Measurements from ENCODE around the gene ABCA13.

ABCA13 gene

DNA sequence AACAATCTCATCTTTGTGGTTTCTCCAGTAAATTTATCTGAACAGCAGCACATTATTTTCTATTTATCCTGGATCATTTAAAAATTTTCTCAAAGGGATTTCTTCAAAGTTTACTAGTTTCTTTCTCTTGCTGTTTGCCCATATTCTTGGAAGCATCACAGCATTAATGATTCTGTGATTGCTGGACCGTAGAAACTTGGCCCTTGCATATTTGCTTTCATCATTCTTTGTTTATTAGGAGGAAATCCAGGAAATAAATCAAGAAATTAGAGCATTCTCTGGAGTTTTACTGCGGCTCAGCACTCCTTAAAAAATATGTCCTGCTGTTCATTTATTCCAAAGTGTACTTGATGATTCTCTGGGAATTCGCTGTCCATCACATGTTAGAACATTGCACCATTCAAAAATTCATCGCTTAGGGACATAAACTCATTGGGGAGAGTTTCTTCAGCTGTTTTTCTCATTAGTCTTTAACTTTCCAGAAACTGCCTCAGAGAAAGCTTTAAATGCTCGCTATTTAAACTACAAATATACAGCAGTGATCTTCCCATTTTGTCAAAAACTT, 489.1 kb downstream of the ABCA13 start:
- Histone ChIP-seq H4K20me1 (ENCODE audit: insufficient read depth, low read length, poor library complexity, severe bottlenecking) (no peaks in the 10 kb centered on the region), H3K9me3 (ENCODE audit: insufficient read depth, low read depth, low read length) (0 out of 2 replicates have a peak, but pooled peaks cover 3% of the 10 kb centered on the region), H3K79me2 (ENCODE audit: insufficient read depth, low read length) (no peaks in the 10 kb centered on the region), H3K4me1 (ENCODE audit: insufficient read depth, low read length, poor library complexity, severe bottlenecking) (no peaks in the 10 kb centered on the region), H3K4me3 (ENCODE audit: low read length, poor library complexity, severe bottlenecking) (no peak overlapping the region), H3K9ac (ENCODE audit: low read depth, low read length, poor library complexity, severe bottlenecking) (no peak overlapping the region), H3F3A (ENCODE audit: low read depth) (no peaks in the 10 kb centered on the region), H3K9me2 (replicated peaks; ENCODE audit: low read depth, low read length) (no peaks in the 10 kb centered on the region), H2AFZ (ENCODE audit: low read length) (no peak overlapping the region), H3K4me2 (ENCODE audit: low read depth, low read length, poor library complexity, severe bottlenecking) (no peak overlapping the region), H3K27me3 (ENCODE audit: insufficient read depth, low read length, poor library complexity, severe bottlenecking) (no peaks in the 10 kb centered on the region), H3K36me3 (ENCODE audit: insufficient read depth, low read length) (no peaks in the 10 kb centered on the region)
- TF ChIP-seq, protein P1, sequence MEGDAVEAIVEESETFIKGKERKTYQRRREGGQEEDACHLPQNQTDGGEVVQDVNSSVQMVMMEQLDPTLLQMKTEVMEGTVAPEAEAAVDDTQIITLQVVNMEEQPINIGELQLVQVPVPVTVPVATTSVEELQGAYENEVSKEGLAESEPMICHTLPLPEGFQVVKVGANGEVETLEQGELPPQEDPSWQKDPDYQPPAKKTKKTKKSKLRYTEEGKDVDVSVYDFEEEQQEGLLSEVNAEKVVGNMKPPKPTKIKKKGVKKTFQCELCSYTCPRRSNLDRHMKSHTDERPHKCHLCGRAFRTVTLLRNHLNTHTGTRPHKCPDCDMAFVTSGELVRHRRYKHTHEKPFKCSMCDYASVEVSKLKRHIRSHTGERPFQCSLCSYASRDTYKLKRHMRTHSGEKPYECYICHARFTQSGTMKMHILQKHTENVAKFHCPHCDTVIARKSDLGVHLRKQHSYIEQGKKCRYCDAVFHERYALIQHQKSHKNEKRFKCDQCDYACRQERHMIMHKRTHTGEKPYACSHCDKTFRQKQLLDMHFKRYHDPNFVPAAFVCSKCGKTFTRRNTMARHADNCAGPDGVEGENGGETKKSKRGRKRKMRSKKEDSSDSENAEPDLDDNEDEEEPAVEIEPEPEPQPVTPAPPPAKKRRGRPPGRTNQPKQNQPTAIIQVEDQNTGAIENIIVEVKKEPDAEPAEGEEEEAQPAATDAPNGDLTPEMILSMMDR (conservative IDR thresholded peaks at IDR 0.05; ENCODE audit: low read length) = no peak
- TF ChIP-seq EZH2phosphoT487 (IDR thresholded peaks at IDR 0.05; ENCODE audit: borderline replicate concordance) = no peak

DNA sequence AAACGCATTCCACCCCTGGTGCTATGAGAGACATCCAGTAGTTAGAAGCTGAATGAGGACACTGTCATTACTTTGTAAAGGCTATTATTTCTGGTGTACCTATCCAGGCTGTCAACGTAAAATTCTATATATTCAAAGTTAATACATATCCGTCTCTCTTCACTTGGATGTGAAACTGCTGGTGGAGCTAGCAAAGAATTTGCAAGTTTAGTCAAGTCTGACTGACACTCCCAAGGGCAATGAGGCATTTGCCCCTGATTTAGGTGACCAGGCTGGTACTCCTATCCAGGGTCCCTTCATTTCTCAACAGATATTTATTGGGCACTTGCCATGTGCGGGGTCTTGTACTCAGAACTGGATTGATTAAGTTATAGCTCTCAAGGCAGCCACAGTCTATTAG, 493.0 kb downstream of the ABCA13 start:
- TF ChIP-seq, protein P1 (conservative IDR thresholded peaks at IDR 0.05; ENCODE audit: low read length) = no peak
- TF ChIP-seq EZH2phosphoT487 (IDR thresholded peaks at IDR 0.05; ENCODE audit: borderline replicate concordance) = no peak
- Histone ChIP-seq H3K9me3 (ENCODE audit: insufficient read depth, low read depth, low read length) (0 out of 2 replicates have a peak, but pooled peaks cover 3% of the 10 kb centered on the region), H3K36me3 (ENCODE audit: insufficient read depth, low read length) (no peaks in the 10 kb centered on the region), H3K9ac (ENCODE audit: low read depth, low read length, poor library complexity, severe bottlenecking) (no peak overlapping the region), H3K27me3 (ENCODE audit: insufficient read depth, low read length, poor library complexity, severe bottlenecking) (no peaks in the 10 kb centered on the region), H4K20me1 (ENCODE audit: insufficient read depth, low read length, poor library complexity, severe bottlenecking) (no peaks in the 10 kb centered on the region), H3K9me2 (replicated peaks; ENCODE audit: low read depth, low read length) (no peaks in the 10 kb centered on the region), H3F3A (ENCODE audit: low read depth) (no peaks in the 10 kb centered on the region), H3K4me1 (ENCODE audit: insufficient read depth, low read length, poor library complexity, severe bottlenecking) (no peaks in the 10 kb centered on the region), H3K79me2 (ENCODE audit: insufficient read depth, low read length) (no peaks in the 10 kb centered on the region), H3K4me2 (ENCODE audit: low read depth, low read length, poor library complexity, severe bottlenecking) (no peak overlapping the region), H3K4me3 (ENCODE audit: low read length, poor library complexity, severe bottlenecking) (no peak overlapping the region), H2AFZ (ENCODE audit: low read length) (no peak overlapping the region)

DNA sequence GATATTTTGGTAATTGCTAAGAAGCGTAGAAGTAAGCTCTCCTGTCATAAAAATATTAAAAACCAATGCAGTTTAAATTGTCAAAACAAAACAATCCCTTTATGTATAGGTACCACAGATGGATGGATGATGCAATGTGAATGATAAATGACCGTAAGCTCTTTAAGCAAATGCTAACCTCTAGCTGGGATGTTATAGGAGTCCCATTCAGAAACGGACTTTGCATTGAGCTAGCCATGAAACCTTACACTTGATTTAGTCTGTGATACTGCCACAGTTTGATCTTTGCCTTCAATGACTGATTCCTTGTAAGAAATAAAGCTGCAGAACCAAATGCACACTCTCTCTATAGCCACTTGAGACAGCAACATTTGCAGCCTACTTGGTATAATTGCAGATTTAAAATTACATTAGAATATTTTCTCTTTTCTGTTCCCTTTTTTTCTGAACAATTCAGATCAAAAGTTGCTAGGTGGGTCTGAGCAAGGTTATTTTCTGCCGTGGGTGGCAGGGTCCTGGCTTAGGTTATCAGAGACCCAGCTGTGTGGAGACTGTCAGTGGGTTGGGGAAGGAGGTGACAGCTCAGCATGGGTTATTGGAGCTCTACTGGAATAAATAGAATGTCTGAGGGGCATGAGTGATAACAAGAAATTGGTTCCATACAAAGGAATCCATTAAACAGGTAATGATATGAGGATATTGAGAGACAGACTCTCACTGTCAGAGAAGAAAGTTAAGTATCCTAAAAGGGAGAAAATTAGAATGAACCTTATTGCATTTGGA, 494.3 kb downstream of the ABCA13 start:
- Histone ChIP-seq H3F3A (ENCODE audit: low read depth) (no peaks in the 10 kb centered on the region), H3K4me3 (ENCODE audit: low read length, poor library complexity, severe bottlenecking) (no peak overlapping the region)

More for the DNA sequence above, 494.3 kb downstream of the ABCA13 start:
- H2AFZ ChIP-seq (ENCODE audit: low read length) = no peak overlapping the region
- H3K4me1 ChIP-seq (ENCODE audit: insufficient read depth, low read length, poor library complexity, severe bottlenecking) = no peaks in the 10 kb centered on the region
- H3K79me2 ChIP-seq (ENCODE audit: insufficient read depth, low read length) = no peaks in the 10 kb centered on the region
- H3K9me3 ChIP-seq (ENCODE audit: insufficient read depth, low read depth, low read length) = 0 out of 2 replicates have a peak, but pooled peaks cover 3% of the 10 kb centered on the region
- no peaks in the 10 kb centered on the region for H4K20me1 ChIP-seq (ENCODE audit: insufficient read depth, low read length, poor library complexity, severe bottlenecking)
- H3K27me3 ChIP-seq (ENCODE audit: insufficient read depth, low read length, poor library complexity, severe bottlenecking) = no peaks in the 10 kb centered on the region
- H3K4me2 ChIP-seq (ENCODE audit: low read depth, low read length, poor library complexity, severe bottlenecking) = no peak overlapping the region
- no peak overlapping the region for H3K9ac ChIP-seq (ENCODE audit: low read depth, low read length, poor library complexity, severe bottlenecking)
- H3K9me2 ChIP-seq (replicated peaks; ENCODE audit: low read depth, low read length) = no peaks in the 10 kb centered on the region
- TF ChIP-seq, protein P1 (conservative IDR thresholded peaks at IDR 0.05; ENCODE audit: low read length) = no peak
- TF ChIP-seq EZH2phosphoT487 (IDR thresholded peaks at IDR 0.05; ENCODE audit: borderline replicate concordance) = no peak
- no peaks in the 10 kb centered on the region for H3K36me3 ChIP-seq (ENCODE audit: insufficient read depth, low read length)

Measured in Loucy (cell line).